GM12878 (cell line): ENCODE data around the gene ZNF827. TPM values are rescaled to one million over a fixed set of nuclear protein-coding genes. Genes with fewer than 3 reads are reported as not detected.
A peak's percentile ranks its signal among the peaks of the same experiment; 100 is the strongest.

ENCODE experiments used
- ATF2 ChIP-seq: IDR thresholded peaks from 2 replicates; pipeline ENCODE4 v1.6.1; 2012; ENCODE audit warnings: low read length, inconsistent platforms
- HSF1 ChIP-seq: fragments of 150-350 bp; IDR thresholded peaks from 2 replicates; pipeline ENCODE4 v1.6.1; 2014; ENCODE audit warnings: mild to moderate bottlenecking, low read depth, low read length
- MAX ChIP-seq: IDR thresholded peaks from 2 replicates; pipeline ENCODE4 v1.6.1; 2012; ENCODE audit warnings: low read depth, low read length, improper control_type of control experiment
- PAX5 ChIP-seq: IDR thresholded peaks from 2 replicates; pipeline ENCODE4 v1.6.1; 2011; ENCODE audit warnings: low read depth, low read length, borderline replicate concordance
- SMARCA5 ChIP-seq: fragments of 450-650 bp; IDR thresholded peaks from 2 replicates; pipeline ENCODE4 v1.6.1; 2017; ENCODE audit warnings: mild to moderate bottlenecking
- SUPT20H ChIP-seq: IDR thresholded peaks from 2 replicates; pipeline ENCODE4 v1.6.1; 2011; ENCODE audit warnings: low read depth, mild to moderate bottlenecking, low read length, moderate library complexity, borderline replicate concordance; ENCODE audit not compliant: control insufficient read depth
- ZNF592 ChIP-seq: fragments of 450-650 bp; IDR thresholded peaks from 2 replicates; pipeline ENCODE4 v1.6.1; 2017; ENCODE audit warnings: mild to moderate bottlenecking, moderate library complexity
- polyA plus RNA-seq, 11 experiments: library from polyadenylated mRNA; depleted of rRNA in 4 of 11; unstranded in 6 of 11; stranded (reverse) in 5 of 11; fragments of >200 nt; fragmentation: Nextera tagmentation in 4 of 11; fragmentation: Illumina TruSeq in 1 of 11; extraction: Ambion mirVana in 4 of 11; extraction: Trizol in 1 of 11; gene quantifications; 1 replicate in 1 of 11; 2 replicates in 10 of 11; pipeline versions ENCODE4 v1.2.1 to v1.2.3, GENCODE V29; 2011 to 2016; ENCODE audit warnings: inconsistent platforms in 2 of 11, missing spikeins in 2 of 11, low read depth in 1 of 11
- total RNA-seq, 4 experiments: library from RNA; depleted of rRNA in 3 of 4; stranded (reverse); fragments of >200 nt in 3 of 4; fragmentation: Illumina TruSeq in 1 of 4; extraction: Trizol in 1 of 4; gene quantifications; 2 replicates each; pipeline versions ENCODE4 v1.2.1 to v1.2.3, GENCODE V29; 2013 to 2021

ZNF827 gene
- total and polyA plus RNA-seq, 10 of the 15 experiments (the other 5 are each of a cell fraction or from before 2014, with no cell fraction given), result 3.8 to 31.5 (median 13.6) TPM

GRCh38 chr4:145830699-145831098 is 107.9 kb downstream of the ZNF827 start (continued):
- TF ChIP-seq ATF2 (0 out of 2 replicates have a peak, but pooled peaks have one; percentile 19), HSF1 (no peak), SUPT20H (no peak), PAX5 (no peak), SMARCA5 (no peak), MAX (no peak), ZNF592 (no peak)
